ENCODE data around the gene RBCK1. TPM values are rescaled to one million over a fixed set of nuclear protein-coding genes. Genes with fewer than 3 reads are reported as not detected.

The RBCK1 gene
- total RNA-seq, 1 experiment from 2014 or later, result 46.8 TPM

- DNase-seq, result no peak
- H3K9me3 ChIP-seq (ENCODE audit: control insufficient read depth, low read depth, low read length), result peaks cover 24% of the 10 kb centered on the region
- no peak overlapping the region for H2AK5ac ChIP-seq (ENCODE audit: insufficient read length, low read length)
- no peak overlapping the region for H3K27ac ChIP-seq (ENCODE audit: insufficient read length, low read depth, low read length)
- H3K4me2 ChIP-seq (ENCODE audit: insufficient read depth, insufficient read length, low read length), result no peak overlapping the region
- no peaks in the 10 kb centered on the region; the same call in 1 of the 2 replicates for H3K4me1 ChIP-seq (ENCODE audit: insufficient read depth, low read length)
- H3K18ac ChIP-seq (ENCODE audit: insufficient read length, low read depth, low read length), result no peak overlapping the region
- Mint-ChIP-seq H3K27ac (no peak overlapping the region), H3K27me3 (ENCODE audit: low read depth) (peaks cover 63% of the 10 kb centered on the region), H3K4me3 (no peak overlapping the region), H3K4me1 (peaks cover 4 to 5% of the 10 kb centered on the region in 2 experiments), H3K36me3 (ENCODE audit: insufficient read depth in 1 of 3, low read depth in 3 of 3) (peaks cover 4 to 15% (median 7%) of the 10 kb centered on the region in 3 experiments; a peak in 5 of 7 replicates), H3K9me3 (peaks cover 44 to 49% of the 10 kb centered on the region in 2 experiments)
- no peak overlapping the region for H2AFZ ChIP-seq (ENCODE audit: low read length)
- H3K79me1 ChIP-seq (ENCODE audit: insufficient read depth, low read depth, low read length, poor library complexity, severe bottlenecking), result no peaks in the 10 kb centered on the region
- H4K91ac ChIP-seq (ENCODE audit: insufficient read length, low read depth, low read length), result no peak overlapping the region
- no peak overlapping the region for H2BK120ac ChIP-seq (ENCODE audit: low read depth, low read length, poor library complexity, severe bottlenecking)
- H3K14ac ChIP-seq (ENCODE audit: insufficient read depth, low read length), result no peak overlapping the region
- no peaks in the 10 kb centered on the region for H3K23me2 ChIP-seq (ENCODE audit: insufficient read length, low read depth, low read length, poor library complexity, severe bottlenecking)
- no peaks in the 10 kb centered on the region for H4K20me1 ChIP-seq (ENCODE audit: control insufficient read depth, insufficient read depth, insufficient read length)
- no peak overlapping the region for H2BK5ac ChIP-seq (ENCODE audit: insufficient read length, low read length)
- WGBS (ENCODE audit: extremely low coverage, insufficient read length, low lambda C conversion rate), result no CpG with 5 or more reads among the region's 7 CpGs
- no peaks in the 10 kb centered on the region for H3K27me3 ChIP-seq (ENCODE audit: insufficient read depth, low read length)
- no peak overlapping the region for H2BK20ac ChIP-seq (ENCODE audit: low read depth, low read length, poor library complexity, severe bottlenecking)
- no peak overlapping the region for H3K23ac ChIP-seq (ENCODE audit: insufficient read length, low read depth, low read length)
- H3K9ac ChIP-seq (ENCODE audit: extremely low read depth, insufficient read length, low read length), result no peak overlapping the region
- H3K4ac ChIP-seq (ENCODE audit: low read depth, low read length), result no peak overlapping the region
- no peak overlapping the region for H2BK12ac ChIP-seq (ENCODE audit: insufficient read length, low read depth, low read length)
- H4K8ac ChIP-seq (replicated peaks; ENCODE audit: insufficient read length, low read depth, low read length), result no peak overlapping the region
- no peaks in the 10 kb centered on the region for H3K79me2 ChIP-seq (ENCODE audit: insufficient read depth, low read length)
- H3T11ph ChIP-seq (ENCODE audit: low read length), result no peak overlapping the region
- no peak overlapping the region for H3K56ac ChIP-seq (ENCODE audit: insufficient read length, low read depth, low read length)
- no peak overlapping the region for H2BK15ac ChIP-seq (ENCODE audit: low read depth, low read length)
- TF ChIP-seq CTCF (conservative IDR thresholded peaks at IDR 0.05), result no peak
- H4K5ac ChIP-seq (ENCODE audit: insufficient read length, low read depth, low read length), result no peak overlapping the region
Observed at GRCh38 chr20:467755-468154, 59.7 kb downstream of the RBCK1 start.

All from H9 (cell line).